CD4-positive, alpha-beta T cell treated with Interleukin-1 beta for 1 hour (primary cell): ENCODE data around the gene ADD2.
A peak's percentile ranks its signal among the peaks of the same experiment; 100 is the strongest.

Source experiments
- DNase-seq, 2 donors: peaks; one replicate each; pipeline ENCODE4 v3.0.0-alpha.2; 2020 to 2022

The ADD2 gene

GRCh38 chr2:70784320-70784719 lies 16.3 kb upstream of the ADD2 start:
- DNase-seq, result no peak

- DNase-seq, result no peak
Measured at GRCh38 chr2:70779911-70780545, 12.0 kb upstream of the ADD2 start.

GRCh38 chr2:70779491-70779890 lies 11.5 kb upstream of the ADD2 start:
- DNase-seq, result no peak

GRCh38 chr2:70778676-70779075 lies 10.7 kb upstream of the ADD2 start:
- DNase-seq, result no peak

GRCh38 chr2:70777450-70777849 lies 9.4 kb upstream of the ADD2 start:
- no peak for DNase-seq

GRCh38 chr2:70776266-70776665 lies 8.3 kb upstream of the ADD2 start:
- DNase-seq, result no peak

- no peak for DNase-seq
Measured at GRCh38 chr2:70775141-70775540, 7.1 kb upstream of the ADD2 start.

GRCh38 chr2:70772486-70773155 lies 4.6 kb upstream of the ADD2 start:
- no peak for DNase-seq

GRCh38 chr2:70771446-70771845 lies 3.4 kb upstream of the ADD2 start:
- DNase-seq, result no peak

- DNase-seq, result no peak
Measured at GRCh38 chr2:70769450-70769849, 1.4 kb upstream of the ADD2 start.

GRCh38 chr2:70768590-70769085 lies 638 bp upstream of the ADD2 start:
- no peak for DNase-seq

- DNase-seq, result peak in 1 of 2 donors; percentile 4
Measured at GRCh38 chr2:70767079-70767698, 811 bp downstream of the ADD2 start.

GRCh38 chr2:70766357-70767078 lies 1.5 kb downstream of the ADD2 start:
- DNase-seq, result no peak

- DNase-seq, result no peak
Measured at GRCh38 chr2:70765507-70765906, 2.5 kb downstream of the ADD2 start.

GRCh38 chr2:70759446-70759845 lies 8.6 kb downstream of the ADD2 start:
- DNase-seq, result no peak

- DNase-seq, result no peak
Measured at GRCh38 chr2:70757966-70758365, 10.0 kb downstream of the ADD2 start.

- no peak for DNase-seq
Measured at GRCh38 chr2:70757360-70757759, 10.6 kb downstream of the ADD2 start.

GRCh38 chr2:70756128-70756527 lies 11.9 kb downstream of the ADD2 start:
- no peak for DNase-seq

- no peak for DNase-seq
Measured at GRCh38 chr2:70753902-70754301, 14.1 kb downstream of the ADD2 start.

GRCh38 chr2:70753031-70753430 lies 15.0 kb downstream of the ADD2 start:
- DNase-seq, result no peak

- no peak for DNase-seq
Measured at GRCh38 chr2:70752396-70752795, 15.6 kb downstream of the ADD2 start.

- DNase-seq, result no peak
Measured at GRCh38 chr2:70751881-70752280, 16.1 kb downstream of the ADD2 start.

GRCh38 chr2:70750320-70750719 lies 17.7 kb downstream of the ADD2 start:
- DNase-seq, result no peak
